Measurements from ENCODE around the gene B3GNT3. TPM values are rescaled to one million over a fixed set of nuclear protein-coding genes. Genes with fewer than 3 reads are reported as not detected.

The B3GNT3 gene
- total RNA-seq, 1 experiment from 2014 or later, result 1.9 TPM

GRCh38 chr19:17829855-17830566 lies 35.1 kb downstream of the B3GNT3 start (continued):
- TF ChIP-seq ARID4B (CRISPR knock-in tag; IDR thresholded peaks at IDR 0.05; ENCODE audit: borderline replicate concordance) (no peak), MYBL2 (CRISPR knock-in tag; IDR thresholded peaks at IDR 0.05) (no peak; the same call in 1 of the 2 replicates), ZNF512 (CRISPR knock-in tag; IDR thresholded peaks at IDR 0.05; ENCODE audit: borderline replicate concordance) (no peak), E2F4 (CRISPR knock-in tag; IDR thresholded peaks at IDR 0.05; ENCODE audit: borderline replicate concordance, low read depth) (no peak), CREM (CRISPR knock-in tag; IDR thresholded peaks at IDR 0.05) (no peak), TCF7 (CRISPR knock-in tag; IDR thresholded peaks at IDR 0.05; ENCODE audit: low read depth) (0 out of 2 replicates have a peak, but pooled peaks have one; percentile 44), ZNF425 (CRISPR knock-in tag; conservative IDR thresholded peaks at IDR 0.05) (no peak), ZNF423 (CRISPR knock-in tag; IDR thresholded peaks at IDR 0.05) (no peak), ZSCAN18 (CRISPR knock-in tag; IDR thresholded peaks at IDR 0.05) (no peak)

GRCh38 chr19:17830567-17831418 lies 35.9 kb downstream of the B3GNT3 start:
- H3K27ac Mint-ChIP-seq, result peak overlapping the region; percentile 99
- H3K27me3 Mint-ChIP-seq (ENCODE audit: low read depth), result peaks cover 20% of the 10 kb centered on the region
- peak; percentile 84 for ATAC-seq

More at GRCh38 chr19:17830567-17831418, 35.9 kb downstream of the B3GNT3 start:
- TF ChIP-seq ERG (CRISPR knock-in tag; IDR thresholded peaks at IDR 0.05) (no peak), USF1 (CRISPR knock-in tag; IDR thresholded peaks at IDR 0.05) (no peak; the same call in 1 of the 2 replicates), ZNF232 (CRISPR knock-in tag; IDR thresholded peaks at IDR 0.05) (no peak), E2F5 (CRISPR knock-in tag; IDR thresholded peaks at IDR 0.05) (no peak)
- CTCF ChIA-PET, result interaction anchor here (0.6 to 1.8 kb wide), 39 partner anchors 9 to 694 kb away, joined by 3 to 35 read pairs (median 4); partner anchors contain the start of genes B3GNT3, CCDC124, JAK3 and PGLS
- no peaks in the 10 kb centered on the region for H3K9me3 Mint-ChIP-seq
- peaks cover 26% of the 10 kb centered on the region for H3K4me1 Mint-ChIP-seq
- H3K4me3 Mint-ChIP-seq, result peak overlapping the region; percentile 83
- DNase-seq (ENCODE audit: low spot score), result peak; percentile 98
- POLR2A ChIA-PET, result interaction anchor here (0.6 to 1.8 kb wide), 10 partner anchors 11 to 428 kb away, joined by 3 to 11 read pairs (median 4); partner anchors contain the start of gene RPL18A
- no peaks in the 10 kb centered on the region for H3K36me3 Mint-ChIP-seq

All from WTC11 (cell line).